ENCODE measurements around the gene HPS4. TPM values are rescaled to one million over a fixed set of nuclear protein-coding genes. Genes with fewer than 3 reads are reported as not detected.

The HPS4 gene
- total RNA-seq, 1 donor from 2014 or later, result 95.5 TPM

DNA sequence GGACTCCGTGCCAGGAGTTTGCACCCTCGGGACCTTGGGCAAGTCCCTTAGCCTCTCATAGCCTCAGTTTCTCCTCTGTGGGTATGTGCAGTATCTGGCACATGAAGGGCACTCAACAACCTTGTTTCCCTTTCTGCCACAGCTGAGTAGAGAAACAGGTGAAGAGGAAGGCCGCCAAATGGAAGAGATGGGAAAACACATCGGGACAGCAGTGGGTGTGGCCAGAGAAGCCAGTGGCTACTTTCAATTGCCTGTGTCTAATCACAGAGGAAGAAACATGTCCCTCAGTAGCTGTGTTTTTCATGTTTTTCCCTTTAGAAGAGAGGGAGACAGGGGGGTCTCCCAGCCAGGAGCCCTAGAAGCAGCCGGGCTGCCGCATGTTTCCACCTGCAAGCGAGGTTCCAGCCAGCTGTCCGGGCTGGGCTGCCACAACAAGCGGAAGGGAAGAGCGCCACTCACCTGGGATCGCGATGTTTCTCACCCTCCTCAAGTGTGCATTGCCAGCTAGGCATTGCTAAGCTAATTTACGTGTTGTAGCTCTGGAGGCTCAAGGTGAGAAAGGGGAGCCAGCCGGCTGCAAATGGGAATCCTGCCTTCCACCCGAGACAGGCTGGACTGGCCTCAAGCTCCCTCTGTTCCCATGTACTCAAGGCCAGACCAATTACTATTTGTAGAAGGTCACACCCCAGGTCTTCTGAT, 37.9 kb downstream of the HPS4 start:
- H3K27me3 Mint-ChIP-seq (ENCODE audit: insufficient read depth, low read depth), result peaks cover 2% of the 10 kb centered on the region
- Histone ChIP-seq H3K79me2 (ENCODE audit: low read depth) (no peaks in the 10 kb centered on the region), H3K27me3 (no peaks in the 10 kb centered on the region), H2AFZ (replicated peaks) (no peak overlapping the region), H3K27ac (no peak overlapping the region), H3K4me1 (no peaks in the 10 kb centered on the region), H3K4me3 (no peak overlapping the region), H4K20me1 (ENCODE audit: low read depth) (no peaks in the 10 kb centered on the region), H3K9ac (no peak overlapping the region), H3K36me3 (no peaks in the 10 kb centered on the region), H3K4me2 (no peak overlapping the region), H3F3A (ENCODE audit: low read depth) (no peaks in the 10 kb centered on the region), H3K9me3 (ENCODE audit: low read depth) (no peaks in the 10 kb centered on the region)
- no peaks in the 10 kb centered on the region for H3K9me3 Mint-ChIP-seq
- TF ChIP-seq EZH2 (IDR thresholded peaks at IDR 0.05) (no peak), EZH2phosphoT487 (IDR thresholded peaks at IDR 0.05) (no peak)
- TF ChIP-seq, protein P1, sequence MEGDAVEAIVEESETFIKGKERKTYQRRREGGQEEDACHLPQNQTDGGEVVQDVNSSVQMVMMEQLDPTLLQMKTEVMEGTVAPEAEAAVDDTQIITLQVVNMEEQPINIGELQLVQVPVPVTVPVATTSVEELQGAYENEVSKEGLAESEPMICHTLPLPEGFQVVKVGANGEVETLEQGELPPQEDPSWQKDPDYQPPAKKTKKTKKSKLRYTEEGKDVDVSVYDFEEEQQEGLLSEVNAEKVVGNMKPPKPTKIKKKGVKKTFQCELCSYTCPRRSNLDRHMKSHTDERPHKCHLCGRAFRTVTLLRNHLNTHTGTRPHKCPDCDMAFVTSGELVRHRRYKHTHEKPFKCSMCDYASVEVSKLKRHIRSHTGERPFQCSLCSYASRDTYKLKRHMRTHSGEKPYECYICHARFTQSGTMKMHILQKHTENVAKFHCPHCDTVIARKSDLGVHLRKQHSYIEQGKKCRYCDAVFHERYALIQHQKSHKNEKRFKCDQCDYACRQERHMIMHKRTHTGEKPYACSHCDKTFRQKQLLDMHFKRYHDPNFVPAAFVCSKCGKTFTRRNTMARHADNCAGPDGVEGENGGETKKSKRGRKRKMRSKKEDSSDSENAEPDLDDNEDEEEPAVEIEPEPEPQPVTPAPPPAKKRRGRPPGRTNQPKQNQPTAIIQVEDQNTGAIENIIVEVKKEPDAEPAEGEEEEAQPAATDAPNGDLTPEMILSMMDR (IDR thresholded peaks at IDR 0.05), result no peak
- DNase-seq (ENCODE audit: low spot score), result no peak
- H3K4me1 Mint-ChIP-seq, result peaks cover 12% of the 10 kb centered on the region
- no peak overlapping the region for H3K4me3 Mint-ChIP-seq
- H3K27ac Mint-ChIP-seq, result no peak overlapping the region
- H3K36me3 Mint-ChIP-seq, result peaks cover 11% of the 10 kb centered on the region

DNA sequence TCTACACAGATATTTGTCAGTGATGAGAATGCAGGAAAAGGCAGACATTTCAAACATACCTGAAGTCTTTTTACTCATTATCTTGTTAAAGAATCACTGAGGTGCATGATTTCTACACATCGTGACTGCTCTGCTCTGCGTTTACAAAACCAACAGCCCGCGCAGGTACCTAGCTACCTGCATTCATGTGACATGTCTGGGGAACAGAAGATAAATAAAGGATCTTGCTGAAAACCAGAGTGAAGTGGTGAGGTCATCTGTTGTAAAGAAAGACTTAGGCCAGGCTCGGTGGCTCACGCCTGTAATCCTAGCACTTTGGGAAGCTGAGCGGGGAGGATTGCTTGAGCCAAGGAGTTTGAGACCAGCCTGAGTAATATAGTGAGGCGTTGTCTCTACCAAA, 38.8 kb downstream of the HPS4 start:
- no peaks in the 10 kb centered on the region for H3K4me1 ChIP-seq
- H3K9me3 ChIP-seq (ENCODE audit: low read depth), result no peaks in the 10 kb centered on the region
- peaks cover 5% of the 10 kb centered on the region for H3K36me3 Mint-ChIP-seq
- TF ChIP-seq, protein P1 (IDR thresholded peaks at IDR 0.05), result no peak
- TF ChIP-seq EZH2 (IDR thresholded peaks at IDR 0.05) (no peak), EZH2phosphoT487 (IDR thresholded peaks at IDR 0.05) (no peak)
- no peak overlapping the region for H3K4me3 Mint-ChIP-seq
- no peaks in the 10 kb centered on the region for H3F3A ChIP-seq (ENCODE audit: low read depth)
- peaks cover 6% of the 10 kb centered on the region for H3K4me1 Mint-ChIP-seq
- H3K4me2 ChIP-seq, result no peak overlapping the region
- H3K27ac ChIP-seq, result no peak overlapping the region
- H3K27ac Mint-ChIP-seq, result no peak overlapping the region
- H2AFZ ChIP-seq (replicated peaks), result no peak overlapping the region
- no peaks in the 10 kb centered on the region for H3K36me3 ChIP-seq
- H3K79me2 ChIP-seq (ENCODE audit: low read depth), result no peaks in the 10 kb centered on the region
- no peak for DNase-seq (ENCODE audit: low spot score)
- no peaks in the 10 kb centered on the region for H3K27me3 ChIP-seq
- no peaks in the 10 kb centered on the region for H4K20me1 ChIP-seq (ENCODE audit: low read depth)
- H3K4me3 ChIP-seq, result no peak overlapping the region
- H3K9me3 Mint-ChIP-seq, result no peaks in the 10 kb centered on the region
- H3K27me3 Mint-ChIP-seq (ENCODE audit: insufficient read depth, low read depth), result peaks cover 2% of the 10 kb centered on the region
- no peak overlapping the region for H3K9ac ChIP-seq

DNA sequence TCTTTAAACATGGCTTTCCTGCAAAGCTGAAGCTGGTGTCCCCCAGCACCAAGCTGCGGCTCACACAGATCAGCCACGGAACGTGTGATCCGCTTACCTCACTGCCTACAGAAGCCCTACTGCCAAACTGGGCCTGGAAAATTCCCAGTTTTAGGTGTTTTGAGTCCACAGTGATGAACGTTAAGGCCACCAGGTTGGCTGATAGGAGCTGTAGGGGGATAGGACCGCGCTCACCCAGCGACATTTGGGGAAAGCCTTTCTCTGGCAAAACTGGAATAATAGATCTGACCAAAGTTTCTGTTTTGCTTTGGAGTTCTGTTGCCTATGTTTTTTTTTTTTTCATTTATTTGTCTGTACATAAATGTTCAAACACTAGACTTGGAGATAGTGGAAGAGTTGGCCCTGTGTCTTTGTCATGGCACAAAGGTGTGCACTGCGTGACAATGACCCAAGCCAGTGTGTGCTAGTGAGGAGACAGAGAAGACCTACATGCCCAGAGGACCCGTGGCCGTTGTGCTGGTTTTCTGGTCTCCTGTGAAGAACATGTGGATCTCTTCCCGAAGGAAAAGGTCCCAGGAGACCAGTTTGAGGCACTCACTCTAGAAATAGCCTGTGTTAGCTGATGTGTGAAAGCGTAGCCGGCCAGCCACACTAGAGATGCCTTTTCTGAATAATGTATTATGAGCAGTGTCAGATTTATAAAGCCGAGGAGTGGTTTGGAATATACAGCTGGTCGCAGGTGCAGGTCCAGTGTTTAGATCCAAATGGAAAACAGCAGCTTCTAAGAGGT, 39.5 kb downstream of the HPS4 start:
- no peak overlapping the region for H3K4me3 ChIP-seq
- no peaks in the 10 kb centered on the region for H3K4me1 ChIP-seq
- H2AFZ ChIP-seq (replicated peaks), result no peak overlapping the region
- TF ChIP-seq EZH2phosphoT487 (IDR thresholded peaks at IDR 0.05), result no peak
- TF ChIP-seq EZH2 (IDR thresholded peaks at IDR 0.05), result no peak
- TF ChIP-seq, protein P1 (IDR thresholded peaks at IDR 0.05), result no peak
- no peak overlapping the region for H3K27ac ChIP-seq
- Mint-ChIP-seq H3K9me3 (no peaks in the 10 kb centered on the region), H3K4me1 (peaks cover 2% of the 10 kb centered on the region), H3K4me3 (no peak overlapping the region), H3K27ac (no peak overlapping the region), H3K27me3 (ENCODE audit: insufficient read depth, low read depth) (peaks cover 2% of the 10 kb centered on the region), H3K36me3 (peaks cover 5% of the 10 kb centered on the region)
- no peaks in the 10 kb centered on the region for H3K27me3 ChIP-seq
- no peaks in the 10 kb centered on the region for H3K9me3 ChIP-seq (ENCODE audit: low read depth)
- no peaks in the 10 kb centered on the region for H3F3A ChIP-seq (ENCODE audit: low read depth)
- no peak overlapping the region for H3K4me2 ChIP-seq
- peaks cover under 1% of the 10 kb centered on the region for H4K20me1 ChIP-seq (ENCODE audit: low read depth)
- H3K9ac ChIP-seq, result no peak overlapping the region
- no peak for DNase-seq (ENCODE audit: low spot score)
- no peaks in the 10 kb centered on the region for H3K36me3 ChIP-seq
- no peaks in the 10 kb centered on the region for H3K79me2 ChIP-seq (ENCODE audit: low read depth)
